ENCODE results near the gene FCN1.
"Not testable (repeated sequence)": the region's sequence is repeated elsewhere in the genome, so short reads cannot be mapped to it uniquely, and the experiment has no call there.

Gene FCN1

GRCh38 chr9:134959126-134959970, 41.6 kb upstream of the FCN1 start:
- Mint-ChIP-seq H3K9me3 (no peaks in the 10 kb centered on the region), H3K36me3 (ENCODE audit: insufficient read depth) (no peaks in the 10 kb centered on the region), H3K27ac (no peak overlapping the region), H3K4me3 (no peak overlapping the region), H3K4me1 (ENCODE audit: low read depth in 2 of 2) (no peaks in the 10 kb centered on the region), H3K27me3 (peaks cover 0 to 32% of the 10 kb centered on the region in 2 donors)
- DNase-seq (no peak), ATAC-seq (replicated peaks) (no peak)

- H3K27me3 Mint-ChIP-seq, result peaks cover 0 to 18% of the 10 kb centered on the region in 2 donors
- ATAC-seq (replicated peaks) (no peak), DNase-seq (no peak)
- no peaks in the 10 kb centered on the region for H3K4me1 Mint-ChIP-seq (ENCODE audit: low read depth in 2 of 2)
- no peaks in the 10 kb centered on the region for H3K36me3 Mint-ChIP-seq (ENCODE audit: insufficient read depth)
- H3K4me3 Mint-ChIP-seq, result no peak overlapping the region
- H3K9me3 Mint-ChIP-seq, result no peaks in the 10 kb centered on the region
- no peak overlapping the region for H3K27ac Mint-ChIP-seq
These were observed 40.2 kb upstream of the FCN1 start for GRCh38 chr9:134957945-134958227.

- DNase-seq (no peak), ATAC-seq (replicated peaks) (no peak)
- Mint-ChIP-seq H3K36me3 (ENCODE audit: insufficient read depth) (no peaks in the 10 kb centered on the region), H3K4me1 (ENCODE audit: low read depth in 2 of 2) (no peaks in the 10 kb centered on the region), H3K4me3 (no peak overlapping the region), H3K27me3 (peaks cover 0 to 13% of the 10 kb centered on the region in 2 donors), H3K9me3 (no peaks in the 10 kb centered on the region), H3K27ac (no peak overlapping the region)
These were observed 39.6 kb upstream of the FCN1 start for GRCh38 chr9:134957165-134957944.

- not testable (repeated sequence) for H3K36me3 Mint-ChIP-seq (ENCODE audit: insufficient read depth); H3K9me3 Mint-ChIP-seq; H3K27me3 Mint-ChIP-seq; H3K27ac Mint-ChIP-seq; ATAC-seq (replicated peaks); H3K4me1 Mint-ChIP-seq (ENCODE audit: low read depth in 2 of 2); DNase-seq; H3K4me3 Mint-ChIP-seq
These were observed 38.7 kb upstream of the FCN1 start for GRCh38 chr9:134956387-134956786.

GRCh38 chr9:134955801-134956200, 38.1 kb upstream of the FCN1 start:
- Mint-ChIP-seq H3K4me1 (ENCODE audit: low read depth in 2 of 2) (no peaks in the 10 kb centered on the region), H3K27ac (no peak overlapping the region), H3K27me3 (no peaks in the 10 kb centered on the region), H3K4me3 (no peak overlapping the region), H3K36me3 (ENCODE audit: insufficient read depth) (no peaks in the 10 kb centered on the region), H3K9me3 (peaks cover 0 to 2% of the 10 kb centered on the region in 2 donors)
- DNase-seq, result no peak
- no peak for ATAC-seq (replicated peaks)

GRCh38 chr9:134955156-134955555, 37.4 kb upstream of the FCN1 start:
- Mint-ChIP-seq H3K4me1 (ENCODE audit: low read depth in 2 of 2) (no peaks in the 10 kb centered on the region), H3K4me3 (no peak overlapping the region), H3K36me3 (ENCODE audit: insufficient read depth) (no peaks in the 10 kb centered on the region), H3K27me3 (no peaks in the 10 kb centered on the region), H3K27ac (no peak overlapping the region), H3K9me3 (peaks cover 0 to 2% of the 10 kb centered on the region in 2 donors)
- no peak for ATAC-seq (replicated peaks)
- no peak for DNase-seq

- no peaks in the 10 kb centered on the region for H3K36me3 Mint-ChIP-seq (ENCODE audit: insufficient read depth)
- no peaks in the 10 kb centered on the region for H3K27me3 Mint-ChIP-seq
- no peak overlapping the region for H3K27ac Mint-ChIP-seq
- H3K4me1 Mint-ChIP-seq (ENCODE audit: low read depth in 2 of 2), result no peaks in the 10 kb centered on the region
- ATAC-seq (replicated peaks) (no peak), DNase-seq (no peak)
- peaks cover 0 to 2% of the 10 kb centered on the region in 2 donors for H3K9me3 Mint-ChIP-seq
- no peak overlapping the region for H3K4me3 Mint-ChIP-seq
These were observed 34.3 kb upstream of the FCN1 start for GRCh38 chr9:134951994-134952393.

GRCh38 chr9:134951461-134951860, 33.7 kb upstream of the FCN1 start:
- no peak for ATAC-seq (replicated peaks)

GRCh38 chr9:134950386-134951210, 32.9 kb upstream of the FCN1 start:
- no peaks in the 10 kb centered on the region for H3K4me1 Mint-ChIP-seq (ENCODE audit: low read depth in 2 of 2)
- no peak overlapping the region for H3K4me3 Mint-ChIP-seq
- no peak for DNase-seq
- no peaks in the 10 kb centered on the region for H3K36me3 Mint-ChIP-seq (ENCODE audit: insufficient read depth)
- peaks cover 0 to 2% of the 10 kb centered on the region in 2 donors for H3K9me3 Mint-ChIP-seq
- no peak for ATAC-seq (replicated peaks)
- no peaks in the 10 kb centered on the region for H3K27me3 Mint-ChIP-seq
- no peak overlapping the region for H3K27ac Mint-ChIP-seq

More at GRCh38 chr9:134951461-134951860, 33.7 kb upstream of the FCN1 start:
- no peak overlapping the region for H3K4me3 Mint-ChIP-seq
- H3K27ac Mint-ChIP-seq, result no peak overlapping the region
- H3K4me1 Mint-ChIP-seq (ENCODE audit: low read depth in 2 of 2), result no peaks in the 10 kb centered on the region
- DNase-seq, result no peak
- no peaks in the 10 kb centered on the region for H3K36me3 Mint-ChIP-seq (ENCODE audit: insufficient read depth)
- no peaks in the 10 kb centered on the region for H3K27me3 Mint-ChIP-seq
- H3K9me3 Mint-ChIP-seq, result peaks cover 0 to 2% of the 10 kb centered on the region in 2 donors

GRCh38 chr9:134949681-134950385, 32.1 kb upstream of the FCN1 start:
- Mint-ChIP-seq H3K27me3 (no peaks in the 10 kb centered on the region), H3K4me3 (no peak overlapping the region), H3K4me1 (ENCODE audit: low read depth in 2 of 2) (no peaks in the 10 kb centered on the region), H3K27ac (no peak overlapping the region), H3K9me3 (peaks cover 0 to 2% of the 10 kb centered on the region in 2 donors), H3K36me3 (ENCODE audit: insufficient read depth) (no peaks in the 10 kb centered on the region)
- DNase-seq, result no peak
- ATAC-seq (replicated peaks), result no peak

GRCh38 chr9:134948149-134948548, 30.4 kb upstream of the FCN1 start:
- Mint-ChIP-seq H3K4me1 (ENCODE audit: low read depth in 2 of 2) (no peaks in the 10 kb centered on the region), H3K4me3 (no peak overlapping the region), H3K27ac (no peak overlapping the region), H3K9me3 (peaks cover 0 to 2% of the 10 kb centered on the region in 2 donors), H3K27me3 (no peaks in the 10 kb centered on the region), H3K36me3 (ENCODE audit: insufficient read depth) (no peaks in the 10 kb centered on the region)
- no peak for DNase-seq
- ATAC-seq (replicated peaks), result no peak

GRCh38 chr9:134947265-134947955, 29.7 kb upstream of the FCN1 start:
- Mint-ChIP-seq H3K4me1 (ENCODE audit: low read depth in 2 of 2) (no peaks in the 10 kb centered on the region), H3K4me3 (no peak overlapping the region), H3K36me3 (ENCODE audit: insufficient read depth) (no peaks in the 10 kb centered on the region), H3K27ac (no peak overlapping the region), H3K9me3 (peaks cover 0 to 2% of the 10 kb centered on the region in 2 donors), H3K27me3 (no peaks in the 10 kb centered on the region)
- no peak for ATAC-seq (replicated peaks)
- DNase-seq, result no peak
